GM12872 (cell line): Measurements from ENCODE around the gene TEAD1.

Experiments used
- TF ChIP-seq, protein P1 (sequence below): IDR thresholded peaks from 3 replicates; pipeline ENCODE4 v1.5.1; 2011; ENCODE audit warnings: low read depth, mild to moderate bottlenecking, low read length, moderate library complexity; ENCODE audit not compliant: insufficient read depth

TEAD1 gene

DNA sequence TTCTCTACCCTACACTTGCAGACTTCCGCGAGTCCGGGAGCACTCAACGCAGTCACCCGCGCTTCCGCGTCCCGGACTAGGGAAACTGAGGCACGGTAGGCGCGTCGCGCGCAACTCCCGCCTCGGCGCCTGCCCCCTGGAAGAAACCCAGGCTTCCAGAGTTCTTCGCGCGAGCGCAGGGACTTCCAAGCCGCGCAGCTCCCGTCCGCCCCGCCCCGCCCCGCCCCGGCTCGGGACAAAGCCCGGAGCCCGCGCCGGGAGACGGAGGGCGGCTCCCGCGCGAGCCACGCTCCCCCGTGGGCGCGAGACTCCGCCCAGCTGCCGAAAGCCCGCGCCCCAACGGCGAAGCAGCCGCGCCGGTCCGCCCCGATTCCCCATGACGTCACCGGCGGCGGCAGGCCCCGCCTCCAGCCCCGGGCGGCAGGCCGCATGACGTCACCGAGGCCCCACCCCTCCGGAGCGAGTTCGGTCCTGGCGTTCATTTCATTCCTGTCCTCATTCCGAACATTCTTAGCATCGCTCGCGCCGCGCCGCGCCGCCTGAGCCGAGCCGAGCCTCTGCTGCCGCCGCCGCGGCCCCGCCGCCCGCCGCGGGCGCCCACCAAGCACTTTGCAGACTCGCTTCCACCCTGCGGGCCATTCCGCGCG lies at the start of gene TEAD1:
TEAD1 (plus strand) TSS at position 498 of the 647 bp plus-strand sequence.
- TF ChIP-seq, protein P1, sequence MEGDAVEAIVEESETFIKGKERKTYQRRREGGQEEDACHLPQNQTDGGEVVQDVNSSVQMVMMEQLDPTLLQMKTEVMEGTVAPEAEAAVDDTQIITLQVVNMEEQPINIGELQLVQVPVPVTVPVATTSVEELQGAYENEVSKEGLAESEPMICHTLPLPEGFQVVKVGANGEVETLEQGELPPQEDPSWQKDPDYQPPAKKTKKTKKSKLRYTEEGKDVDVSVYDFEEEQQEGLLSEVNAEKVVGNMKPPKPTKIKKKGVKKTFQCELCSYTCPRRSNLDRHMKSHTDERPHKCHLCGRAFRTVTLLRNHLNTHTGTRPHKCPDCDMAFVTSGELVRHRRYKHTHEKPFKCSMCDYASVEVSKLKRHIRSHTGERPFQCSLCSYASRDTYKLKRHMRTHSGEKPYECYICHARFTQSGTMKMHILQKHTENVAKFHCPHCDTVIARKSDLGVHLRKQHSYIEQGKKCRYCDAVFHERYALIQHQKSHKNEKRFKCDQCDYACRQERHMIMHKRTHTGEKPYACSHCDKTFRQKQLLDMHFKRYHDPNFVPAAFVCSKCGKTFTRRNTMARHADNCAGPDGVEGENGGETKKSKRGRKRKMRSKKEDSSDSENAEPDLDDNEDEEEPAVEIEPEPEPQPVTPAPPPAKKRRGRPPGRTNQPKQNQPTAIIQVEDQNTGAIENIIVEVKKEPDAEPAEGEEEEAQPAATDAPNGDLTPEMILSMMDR, result no peak

DNA sequence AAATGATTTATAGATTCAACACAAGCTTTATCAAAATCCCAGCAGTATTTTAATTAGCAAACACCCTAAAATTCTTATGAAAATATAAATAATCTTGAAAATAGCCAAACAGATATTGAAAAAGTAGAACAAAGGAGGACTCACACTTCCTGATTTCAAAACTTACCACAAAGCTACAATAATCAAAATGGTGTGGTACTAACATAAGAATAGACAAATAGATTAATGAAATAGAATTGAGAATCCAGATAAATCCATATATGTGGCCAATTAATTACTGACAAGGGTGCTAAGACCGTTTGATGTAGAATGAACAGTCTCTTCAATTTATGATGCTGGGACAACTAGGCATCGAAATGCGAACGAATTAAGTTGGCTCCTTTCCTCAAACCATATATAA lies 49.6 kb upstream of the TEAD1 start:
- TF ChIP-seq, protein P1, result no peak

DNA sequence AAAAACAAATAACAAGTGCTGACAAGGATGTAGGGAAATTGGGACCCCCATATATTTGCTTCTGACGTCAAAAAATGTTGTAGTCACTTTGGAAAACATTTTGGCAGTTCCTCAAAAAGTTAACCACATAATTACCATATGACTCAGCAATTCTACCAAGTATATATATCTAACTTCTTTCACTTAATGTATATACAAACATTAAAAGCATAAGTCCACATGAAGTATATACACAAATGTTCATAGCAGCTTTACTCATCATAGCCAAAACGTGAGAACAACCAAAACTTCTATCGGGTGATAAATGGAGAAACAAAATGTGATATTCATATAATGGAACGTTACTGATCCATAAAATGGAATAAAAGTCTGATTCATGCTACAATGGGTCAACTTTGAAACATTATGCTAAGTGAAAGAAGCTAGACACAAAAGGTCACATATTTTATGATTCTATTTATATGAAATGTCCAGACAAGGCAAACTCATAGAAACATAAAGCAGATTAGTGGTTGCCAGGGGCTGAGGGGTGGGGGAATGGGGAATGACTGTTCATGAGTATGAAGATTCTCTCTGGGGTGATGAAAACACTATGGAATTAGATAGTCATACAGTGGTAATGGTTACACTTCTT lies 48.7 kb upstream of the TEAD1 start:
- TF ChIP-seq, protein P1, result no peak

DNA sequence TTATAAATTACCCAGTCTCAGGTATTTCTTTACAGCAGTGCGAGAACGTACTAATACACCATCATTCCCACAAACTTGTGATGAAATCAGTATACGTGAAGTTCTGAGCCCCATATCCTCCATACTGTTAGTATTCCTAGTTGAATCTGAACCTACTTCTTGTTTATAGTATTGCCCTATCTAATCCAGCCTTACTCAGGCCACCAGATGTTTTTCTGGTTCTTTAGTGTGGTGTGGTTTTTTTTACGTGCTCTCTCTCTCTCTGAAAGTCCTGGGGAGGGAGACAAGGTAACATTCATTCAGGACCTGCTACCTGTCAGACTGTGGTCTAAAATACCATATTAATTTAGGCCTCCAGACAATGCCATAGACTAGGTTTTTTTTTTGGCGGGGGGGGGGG lies 47.6 kb upstream of the TEAD1 start:
- TF ChIP-seq, protein P1, result no peak

DNA sequence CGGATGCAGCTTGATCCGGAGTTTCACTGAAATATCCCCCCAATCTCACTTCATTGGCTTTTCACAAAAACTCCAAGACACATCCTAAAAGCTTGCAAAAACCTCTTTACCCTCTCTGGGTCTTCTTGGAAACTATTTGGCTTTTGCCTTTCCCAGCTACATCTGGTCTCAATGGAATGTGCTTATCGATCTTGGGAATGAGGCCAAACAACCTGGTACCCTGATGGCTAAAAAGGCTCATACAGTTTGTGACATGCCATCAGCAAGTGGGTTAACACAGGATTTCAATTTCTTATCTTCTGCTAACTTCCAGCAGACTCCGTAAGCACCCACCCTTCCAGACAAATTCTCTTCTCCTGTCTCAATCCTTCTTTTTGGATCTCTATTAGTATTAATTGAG lies 45.9 kb upstream of the TEAD1 start:
- TF ChIP-seq, protein P1, result no peak

DNA sequence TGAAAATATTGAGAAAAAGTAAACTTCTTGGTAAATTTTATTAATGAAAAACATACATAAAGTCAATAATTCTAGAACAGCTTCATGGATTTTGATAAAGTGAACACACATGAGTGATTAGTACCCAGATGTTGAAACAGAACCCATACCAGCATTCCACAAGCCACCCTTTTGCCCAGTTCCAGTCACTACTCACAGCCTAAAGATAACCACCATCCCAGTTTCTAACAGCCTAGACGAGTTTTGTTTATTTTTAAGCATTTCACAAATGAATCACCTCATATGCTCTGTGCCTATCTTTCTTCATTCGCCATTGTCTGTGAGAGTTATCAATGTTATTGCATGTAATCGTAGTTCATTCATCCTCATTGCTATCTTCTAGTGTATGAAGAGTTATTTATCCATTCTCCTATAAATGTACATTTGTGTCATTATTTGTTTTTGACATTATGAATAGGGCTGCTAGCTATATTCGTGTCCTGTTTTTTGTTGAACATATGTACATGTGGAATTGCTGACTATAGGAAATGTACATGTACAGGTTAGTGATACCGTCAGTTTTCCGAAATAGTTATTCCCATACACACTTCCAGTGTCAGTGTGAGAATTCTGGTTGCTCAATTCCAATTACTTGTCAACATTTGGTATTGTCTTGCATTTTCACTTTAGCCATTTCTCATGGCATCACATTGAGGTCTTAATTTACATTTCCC lies 44.5 kb upstream of the TEAD1 start:
- TF ChIP-seq, protein P1, result no peak

DNA sequence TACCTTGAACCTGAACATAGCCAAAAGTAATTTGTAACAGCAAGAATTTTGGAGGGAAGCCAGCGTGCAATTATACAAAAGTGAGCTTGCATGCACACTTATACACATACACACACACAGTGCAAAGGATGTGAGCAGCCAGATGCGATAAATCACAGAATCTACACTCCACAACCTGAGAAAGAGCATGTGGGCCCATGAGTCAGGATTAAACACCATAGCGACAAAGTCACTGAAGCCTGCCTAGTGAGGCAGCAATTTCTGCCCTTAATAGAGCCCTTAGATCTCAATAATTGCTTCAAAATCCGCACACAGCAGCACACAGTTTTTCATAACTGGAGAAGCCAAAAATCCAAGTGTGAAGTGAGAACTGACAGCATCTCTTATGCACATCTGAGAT lies 42.6 kb upstream of the TEAD1 start:
- TF ChIP-seq, protein P1, result no peak
